Measurements from ENCODE around the gene TCL1B.

- TF ChIP-seq SUZ12 (IDR thresholded peaks at IDR 0.05; ENCODE audit: extremely low read depth, insufficient read depth, insufficient read length) (no peak), YY1 (IDR thresholded peaks at IDR 0.05; ENCODE audit: insufficient read depth, insufficient read length) (no peak), ZNF274 (IDR thresholded peaks at IDR 0.05; ENCODE audit: low read depth, low read length) (no peak)
Measured at GRCh38 chr14:95733212-95733611, 47.0 kb downstream of the TCL1B start.

Measured in NT2/D1 (cell line).